IMR-90 (cell line): ENCODE data around the gene PNMA5. TPM values are rescaled to one million over a fixed set of nuclear protein-coding genes. Genes with fewer than 3 reads are reported as not detected.
"Not testable (repeated sequence)": the region's sequence is repeated elsewhere in the genome, so short reads cannot be mapped to it uniquely, and the experiment has no call there.

Experiments used
- ATAC-seq: fragments of 200-7000 bp; cut with Tn5 transposase; 2 replicates; pipeline ENCODE4 v1.9.1; 2020; ENCODE audit warnings: low read depth, mild to moderate bottlenecking, moderate library complexity
- BruUV-seq: library from RNA; stranded (reverse); fragments of 400-500 nt; replicated peaks from 2 replicates; lab custom pipeline; 2021; lab: Mats Ljungman, UMichigan
- CTCF ChIA-PET: fragments of 300-600 bp; formaldehyde crosslinking; extraction: SDS; loops from one replicate; lab custom pipeline; 2021; ENCODE audit warnings: antibody characterized with exemption; lab: Yijun Ruan, JAX
- POLR2A ChIA-PET: fragments of 300-600 bp; sonication (Branson Sonifier 250); formaldehyde crosslinking; loops from one replicate; lab custom pipeline; 2022; ENCODE audit warnings: antibody characterized with exemption; ENCODE audit not compliant: unreplicated experiment; lab: Charles Lee
- DNase-seq: peaks from one replicate; pipeline ENCODE4 v3.0.0; 2013
- H2AFZ ChIP-seq: replicated peaks from 2 replicates; pipeline ENCODE3; 2013; ENCODE audit warnings: low read length, mild to moderate bottlenecking; ENCODE audit not compliant: poor library complexity
- H2AK5ac ChIP-seq: 2 replicates; pipeline ENCODE4 v1.6.1; 2013; ENCODE audit warnings: low read depth, low read length, inconsistent platforms
- H2AK9ac ChIP-seq: replicated peaks from 2 replicates; pipeline ENCODE3; 2013; ENCODE audit warnings: mild to moderate bottlenecking, low read depth, low read length, moderate library complexity; ENCODE audit not compliant: poor library complexity
- H2BK120ac ChIP-seq: 2 replicates; pipeline ENCODE4 v1.6.1; 2013; ENCODE audit warnings: low read depth, low read length, inconsistent platforms
- H2BK15ac ChIP-seq: 3 replicates; pipeline ENCODE4 v1.6.1; 2013; ENCODE audit warnings: low read depth, low read length, inconsistent platforms
- H2BK20ac ChIP-seq: 2 replicates; pipeline ENCODE4 v1.6.1; 2013; ENCODE audit warnings: low read depth, mild to moderate bottlenecking, inconsistent platforms, low read length, moderate library complexity
- H2BK5ac ChIP-seq: 2 replicates; pipeline ENCODE4 v1.6.1; 2013; ENCODE audit warnings: mild to moderate bottlenecking, low read depth, low read length, inconsistent platforms; ENCODE audit not compliant: poor library complexity, severe bottlenecking
- H3K14ac ChIP-seq: replicated peaks from 2 replicates; pipeline ENCODE4 v1.6.1; 2013; ENCODE audit warnings: low read depth, low read length, inconsistent platforms
- H3K18ac ChIP-seq: 2 replicates; pipeline ENCODE4 v1.6.1; 2013; ENCODE audit warnings: low read depth, low read length, control low read depth
- H3K23ac ChIP-seq: 2 replicates; pipeline ENCODE4 v1.6.1; 2013; ENCODE audit warnings: low read depth, low read length, inconsistent platforms
- H3K27ac ChIP-seq: 2 replicates; pipeline ENCODE4 v1.5.1; 2013; ENCODE audit warnings: mild to moderate bottlenecking, control low read depth, low read length; ENCODE audit not compliant: insufficient read depth
- H3K27me3 ChIP-seq: 2 replicates; pipeline ENCODE4 v1.6.1; 2013; ENCODE audit warnings: low read length; ENCODE audit not compliant: control insufficient read depth, insufficient read depth
- H3K36me3 ChIP-seq: 2 replicates; pipeline ENCODE4 v1.6.1; 2013; ENCODE audit warnings: low read length, mixed read lengths; ENCODE audit not compliant: control insufficient read depth, insufficient read depth
- H3K4ac ChIP-seq: 2 replicates; pipeline ENCODE4 v1.6.1; 2013; ENCODE audit warnings: low read depth, low read length, inconsistent platforms
- H3K4me1 ChIP-seq: 2 replicates; pipeline ENCODE4 v1.6.1; 2013; ENCODE audit warnings: low read length, mixed read lengths; ENCODE audit not compliant: control insufficient read depth, insufficient read depth
- H3K4me2 ChIP-seq: 2 replicates; pipeline ENCODE4 v1.6.1; 2013; ENCODE audit warnings: low read depth, mild to moderate bottlenecking, control low read depth, low read length, moderate library complexity
- H3K4me3 ChIP-seq: 2 replicates; pipeline ENCODE4 v1.5.1; 2013; ENCODE audit warnings: low read depth, mild to moderate bottlenecking, control low read depth, low read length, moderate library complexity; ENCODE audit not compliant: insufficient read depth
- H3K56ac ChIP-seq: 2 replicates; pipeline ENCODE4 v1.6.1; 2013; ENCODE audit warnings: low read length, inconsistent platforms; ENCODE audit not compliant: insufficient read depth; ENCODE audit errors: extremely low read depth
- H3K79me1 ChIP-seq, 2 experiments: 2 replicates each; pipeline ENCODE4 v1.6.1; 2013; ENCODE audit warnings: low read length in 2 of 2, inconsistent platforms in 1 of 2, low read depth in 1 of 2
- H3K9ac ChIP-seq: 2 replicates; pipeline ENCODE4 v1.6.1; 2013; ENCODE audit warnings: low read depth, low read length, control low read depth
- H3K9me1 ChIP-seq: 2 replicates; pipeline ENCODE4 v1.6.1; 2013; ENCODE audit warnings: low read length, inconsistent platforms; ENCODE audit not compliant: insufficient read depth
- H3K9me3 ChIP-seq: 2 replicates; pipeline ENCODE4 v1.6.1; 2013; ENCODE audit warnings: low read length; ENCODE audit not compliant: control insufficient read depth, insufficient read depth
- H4K20me1 ChIP-seq: 2 replicates; pipeline ENCODE4 v1.6.1; 2013; ENCODE audit warnings: low read length, inconsistent platforms; ENCODE audit not compliant: insufficient read depth
- H4K5ac ChIP-seq: 2 replicates; pipeline ENCODE4 v1.6.1; 2013; ENCODE audit warnings: mild to moderate bottlenecking, low read depth, low read length, control low read depth
- H4K8ac ChIP-seq, 2 experiments: 2 replicates each; pipeline ENCODE4 v1.6.1; 2013; ENCODE audit warnings: low read depth in 2 of 2, low read length in 2 of 2, control low read depth in 1 of 2, inconsistent platforms in 1 of 2
- H4K91ac ChIP-seq: 2 replicates; pipeline ENCODE4 v1.6.1; 2013; ENCODE audit warnings: low read depth, low read length, inconsistent platforms; ENCODE audit not compliant: insufficient read depth
- CEBPB ChIP-seq: IDR thresholded peaks from 2 replicates; pipeline ENCODE4 v1.6.1; 2012; ENCODE audit warnings: low read depth, low read length, improper control_type of control experiment
- CHD1 ChIP-seq: IDR thresholded peaks from 2 replicates; pipeline ENCODE4 v1.6.1; 2012; ENCODE audit warnings: low read depth, low read length, improper control_type of control experiment
- FOS ChIP-seq: fragments of 150-350 bp; IDR thresholded peaks from 2 replicates; pipeline ENCODE4 v1.6.1; 2016; ENCODE audit warnings: low read depth, low read length
- MAZ ChIP-seq: IDR thresholded peaks from 2 replicates; pipeline ENCODE4 v1.6.1; 2012; ENCODE audit warnings: low read depth, mild to moderate bottlenecking, low read length, improper control_type of control experiment, moderate library complexity, borderline replicate concordance
- MXI1 ChIP-seq: IDR thresholded peaks from 2 replicates; pipeline ENCODE4 v1.6.1; 2012; ENCODE audit warnings: low read depth, mild to moderate bottlenecking, low read length, moderate library complexity, borderline replicate concordance
- POLR2A ChIP-seq: IDR thresholded peaks from 2 replicates; pipeline ENCODE4 v1.6.1; 2012; ENCODE audit warnings: mild to moderate bottlenecking, low read depth, low read length
- RAD21 ChIP-seq: IDR thresholded peaks from 2 replicates; pipeline ENCODE4 v1.6.1; 2012; ENCODE audit warnings: low read length, improper control_type of control experiment
- RCOR1 ChIP-seq: IDR thresholded peaks from 2 replicates; pipeline ENCODE4 v1.6.1; 2012; ENCODE audit warnings: mild to moderate bottlenecking, low read length, improper control_type of control experiment; ENCODE audit not compliant: insufficient replicate concordance
- RFX5 ChIP-seq: IDR thresholded peaks from 2 replicates; pipeline ENCODE4 v1.8.0; 2012; ENCODE audit warnings: low read depth, mild to moderate bottlenecking, low read length, moderate library complexity
- SMC3 ChIP-seq: fragments of 150-350 bp; IDR thresholded peaks from 2 replicates; pipeline ENCODE4 v1.6.1; 2016; ENCODE audit warnings: low read depth, mild to moderate bottlenecking, antibody characterized with exemption, low read length, moderate library complexity
- WGBS, 2 experiments: methylation state at CpG; one replicate each; pipeline versions ENCODE4 v1.1.5 to v1.1.7; 2013; ENCODE audit warnings: missing lambda C conversion rate in 2 of 2; ENCODE audit not compliant: insufficient read length in 1 of 2; ENCODE audit errors: extremely low coverage in 2 of 2; 5-methylcytosine and 5-hydroxymethylcytosine counted together
- dilution Hi-C: fragments of 300-500 bp; cut with HindIII; formaldehyde crosslinking; loops from one replicate; pipeline ENCODE4 v1.14.3; 2018; ENCODE audit warnings: low sequenced_read_pairs; ENCODE audit not compliant: unreplicated experiment
- in situ Hi-C: fragments of 300-500 bp; cut with MboI; formaldehyde crosslinking; loops from 3 replicates; pipeline ENCODE4 v1.14.3; 2019; ENCODE audit warnings: low sequenced_read_pairs, inconsistent platforms, mixed read lengths
- intact Hi-C: fragments of 100-400 bp; cut with micrococcal nuclease; formaldehyde crosslinking; loops from 2 replicates; pipeline ENCODE4 v1.10.0; 2022
- polyA plus RNA-seq, 3 experiments: library from polyadenylated mRNA; depleted of rRNA; stranded (reverse); fragments of >200 nt; gene quantifications; 2 replicates each; pipeline ENCODE4 v1.2.3, GENCODE V29; 2012; ENCODE audit warnings: low replicate concordance in 1 of 3
- total RNA-seq: library from RNA; depleted of rRNA; stranded (reverse); fragments of >200 nt; gene quantifications from 2 replicates; pipeline ENCODE4 v1.2.3, GENCODE V29; 2012

The PNMA5 gene
- total and polyA plus RNA-seq, 2 of the 4 experiments (the other 2 are of a cell fraction), result not detected

- H3K14ac ChIP-seq, result no peak overlapping the region
- dilution Hi-C loops, result no loop called here
These were observed 6.1 kb downstream of the PNMA5 start for GRCh38 chrX:152987801-152988200.

GRCh38 chrX:152987156-152987555 lies 6.8 kb downstream of the PNMA5 start:
- BruUV-seq, dilution Hi-C loops: not testable (repeated sequence)

More at GRCh38 chrX:152987801-152988200, 6.1 kb downstream of the PNMA5 start:
- Histone ChIP-seq H3K4me2 (no peak overlapping the region), H3K18ac (no peak overlapping the region), H3K4me1 (no peaks in the 10 kb centered on the region), H2BK5ac (no peak overlapping the region), H3K27ac (no peak overlapping the region), H3K9me1 (no peaks in the 10 kb centered on the region), H4K91ac (no peak overlapping the region), H3K36me3 (no peaks in the 10 kb centered on the region), H3K4ac (no peak overlapping the region), H3K79me1 (no peaks in the 10 kb centered on the region), H4K20me1 (no peaks in the 10 kb centered on the region), H2AK9ac (no peak overlapping the region), H4K8ac (no peak overlapping the region), H3K56ac (no peak overlapping the region), H2AFZ (no peak overlapping the region), H3K4me3 (no peak overlapping the region), H2AK5ac (no peak overlapping the region), H3K23ac (no peak overlapping the region), H2BK15ac (no peak overlapping the region), H3K27me3 (peaks cover 2% of the 10 kb centered on the region; the same call in 1 of the 2 replicates), H3K9ac (no peak overlapping the region), H3K9me3 (no peaks in the 10 kb centered on the region), H2BK120ac (no peak overlapping the region), H4K5ac (no peak overlapping the region), H2BK20ac (no peak overlapping the region)
- no TSS peak for BruUV-seq
- ATAC-seq (no peak), DNase-seq (no peak)
- WGBS, 2 experiments, result 74% methylated on average over 3 of the region's 8 CpGs; no CpG with 5 or more reads in 1 of the 2 experiments
- CTCF ChIA-PET, result no interaction called here
- no peak for TF ChIP-seq RAD21
- no peak for TF ChIP-seq RFX5
- no peak for TF ChIP-seq FOS
- TF ChIP-seq CHD1, result no peak
- TF ChIP-seq SMC3, result no peak
- no peak for TF ChIP-seq MAZ
- no peak for TF ChIP-seq POLR2A
- TF ChIP-seq CEBPB, result no peak
- TF ChIP-seq MXI1, result no peak
- TF ChIP-seq RCOR1, result no peak
- POLR2A ChIA-PET, result no interaction called here
- intact Hi-C loops (no loop called here), in situ Hi-C loops (no loop called here)

More at GRCh38 chrX:152987156-152987555, 6.8 kb downstream of the PNMA5 start:
- H3K27ac ChIP-seq, H3K23ac ChIP-seq, H3K4ac ChIP-seq, H4K91ac ChIP-seq, H2AK9ac ChIP-seq, H3K56ac ChIP-seq, H3K9me1 ChIP-seq, DNase-seq, H3K14ac ChIP-seq, H2BK20ac ChIP-seq, H3K36me3 ChIP-seq, H3K27me3 ChIP-seq, in situ Hi-C loops, ATAC-seq, H2AFZ ChIP-seq, H2BK15ac ChIP-seq, H3K9ac ChIP-seq, H3K79me1 ChIP-seq, H3K4me3 ChIP-seq, intact Hi-C loops, H3K4me1 ChIP-seq, H4K8ac ChIP-seq, H3K18ac ChIP-seq, H3K4me2 ChIP-seq, POLR2A ChIA-PET, H4K5ac ChIP-seq, H2BK120ac ChIP-seq, H3K9me3 ChIP-seq, H2AK5ac ChIP-seq, CTCF ChIA-PET, H4K20me1 ChIP-seq, H2BK5ac ChIP-seq: not testable (repeated sequence)
- WGBS, 2 experiments, result no CpG with 5 or more reads among the region's 10 CpGs
